Body of pancreas (tissue), 4 donors: ENCODE measurements around the gene ATP5MK.

ENCODE experiments used
- POLR2A ChIP-seq, 3 donors: fragments of 450-650 bp; IDR thresholded peaks; one replicate each; pipeline ENCODE4 v1.6.1; 2016; ENCODE audit warnings: antibody characterized with exemption in 3 of 3, mild to moderate bottlenecking in 2 of 3
- TF ChIP-seq, protein P1 (sequence below), 7 experiments: fragments of 450-650 bp in 4 of 7; fragments of 200-600 bp in 3 of 7; sonication (generic) in 3 of 7; IDR thresholded peaks; one replicate each; pipeline ENCODE4 v1.5.1; 2016 to 2019; ENCODE audit warnings: antibody characterized with exemption in 7 of 7

- TF ChIP-seq, protein P1, sequence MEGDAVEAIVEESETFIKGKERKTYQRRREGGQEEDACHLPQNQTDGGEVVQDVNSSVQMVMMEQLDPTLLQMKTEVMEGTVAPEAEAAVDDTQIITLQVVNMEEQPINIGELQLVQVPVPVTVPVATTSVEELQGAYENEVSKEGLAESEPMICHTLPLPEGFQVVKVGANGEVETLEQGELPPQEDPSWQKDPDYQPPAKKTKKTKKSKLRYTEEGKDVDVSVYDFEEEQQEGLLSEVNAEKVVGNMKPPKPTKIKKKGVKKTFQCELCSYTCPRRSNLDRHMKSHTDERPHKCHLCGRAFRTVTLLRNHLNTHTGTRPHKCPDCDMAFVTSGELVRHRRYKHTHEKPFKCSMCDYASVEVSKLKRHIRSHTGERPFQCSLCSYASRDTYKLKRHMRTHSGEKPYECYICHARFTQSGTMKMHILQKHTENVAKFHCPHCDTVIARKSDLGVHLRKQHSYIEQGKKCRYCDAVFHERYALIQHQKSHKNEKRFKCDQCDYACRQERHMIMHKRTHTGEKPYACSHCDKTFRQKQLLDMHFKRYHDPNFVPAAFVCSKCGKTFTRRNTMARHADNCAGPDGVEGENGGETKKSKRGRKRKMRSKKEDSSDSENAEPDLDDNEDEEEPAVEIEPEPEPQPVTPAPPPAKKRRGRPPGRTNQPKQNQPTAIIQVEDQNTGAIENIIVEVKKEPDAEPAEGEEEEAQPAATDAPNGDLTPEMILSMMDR (IDR thresholded peaks at IDR 0.05) = no peak
- no peak for TF ChIP-seq POLR2A (IDR thresholded peaks at IDR 0.05)
Observed at GRCh38 chr10:103394180-103394579, 2.1 kb downstream of the ATP5MK start.
